Heart right ventricle (tissue), 16 donors: ENCODE measurements around the gene ALOX5. TPM values are rescaled to one million over a fixed set of nuclear protein-coding genes. Genes with fewer than 3 reads are reported as not detected.

ENCODE experiments used
- ATAC-seq, 8 donors: fragments of 200-7000 bp; cut with Tn5 transposase; one replicate each; pipeline ENCODE4 v1.9.1; 2020; ENCODE audit warnings: mild to moderate bottlenecking in 8 of 8, moderate library complexity in 8 of 8, moderate number of reproducible peaks in 1 of 8
- DNase-seq, 2 donors: peaks; one replicate each; pipeline ENCODE4 v3.0.0-alpha.2; 2020
- H3K27ac ChIP-seq, 10 donors: fragments of 200-600 bp; sonication (generic) in 2 of 10; one replicate each; pipeline versions ENCODE4 v1.5.0 to v1.8.0; 2020 to 2022; ENCODE audit warnings: mild to moderate bottlenecking in 3 of 10
- H3K27me3 ChIP-seq, 7 donors: fragments of 200-600 bp; one replicate each; pipeline ENCODE4 v1.8.0; 2021 to 2022; ENCODE audit warnings: mild to moderate bottlenecking in 2 of 7
- H3K36me3 ChIP-seq, 9 donors: fragments of 200-600 bp; sonication (generic) in 1 of 9; one replicate each; pipeline versions ENCODE4 v1.5.0 to v1.8.0; 2020 to 2022; ENCODE audit warnings: mild to moderate bottlenecking in 2 of 9
- H3K4me1 ChIP-seq, 9 donors: fragments of 200-600 bp; sonication (generic) in 1 of 9; one replicate each; pipeline versions ENCODE4 v1.5.0 to v1.8.0; 2020 to 2022; ENCODE audit warnings: mild to moderate bottlenecking in 4 of 9
- H3K4me3 ChIP-seq, 10 donors: fragments of 200-600 bp; sonication (generic) in 2 of 10; one replicate each; pipeline versions ENCODE4 v1.5.0 to v1.8.0; 2020 to 2022; ENCODE audit warnings: mild to moderate bottlenecking in 7 of 10, moderate library complexity in 2 of 10
- H3K9me3 ChIP-seq, 11 donors: fragments of 200-600 bp in 10 of 11; sonication (generic) in 2 of 11; one replicate each; pipeline versions ENCODE4 v1.5.0 to v1.8.0; 2013 to 2022; ENCODE audit warnings: mild to moderate bottlenecking in 2 of 11, control low read depth in 1 of 11, moderate library complexity in 1 of 11
- CTCF ChIP-seq, 9 donors: fragments of 200-600 bp; sonication (generic) in 2 of 9; IDR thresholded peaks; one replicate each; pipeline versions ENCODE4 v1.5.0 to v1.8.0; 2021 to 2022; ENCODE audit warnings: antibody characterized with exemption in 9 of 9, mild to moderate bottlenecking in 5 of 9, moderate library complexity in 1 of 9
- WGBS, 2 donors: extraction: QIAGEN DNeasy Blood & Tissue Kit; methylation state at CpG; one replicate each; pipeline ENCODE4 v1.1.7; 2013; ENCODE audit warnings: inconsistent platforms in 1 of 2; 5-methylcytosine and 5-hydroxymethylcytosine counted together
- intact Hi-C, 10 donors: fragments of 100-400 bp; cut with DNase I; formaldehyde crosslinking; loops; one replicate each; pipeline versions ENCODE4 v1.11.1 to v1.14.2; 2022
- polyA plus RNA-seq, 2 donors: library from polyadenylated mRNA; stranded (reverse); fragments of 200-250 nt; gene quantifications; one replicate each; pipeline ENCODE4 v1.2.3, GENCODE V29; 2013
- total RNA-seq, 10 donors: library from RNA; stranded (reverse); fragmentation: NEBNext Ultra II Directional in 3 of 10; extraction: Animal tissue kit (Norgen Biotek cat#: 25700) in 3 of 10; gene quantifications; one replicate each; pipeline versions ENCODE4 v1.2.1 to v1.2.4, GENCODE V29; 2021 to 2023
- donor health status: Arrhythmogenic right ventricular cardiomyopathy.
- donor health status: ischemic (EF 13 %, LVEDD 7.1; RV severe dilation, severe dysfunction).
- donor health status: healthy with polysubstance abuse.
- donor health status: DM: no; HTN: yes; CAD: no.
- donor health status: DM: no; HTN: no; CAD: no.
- donor health status: ischemic (EF 25% LVEDD 6.9; RV normal size, moderate dysfunction).
- donor health status: ischemic (EF 25% LVEDD 5.7; RV mildly dilated, moderate dysfunction).
- donor health status: healthy.
- donor health status: DM: yes; HTN: yes; CAD: no.
- donor health status: Ischemic cardiomyopathy.
- donor health status: ischemic (EF 35%, LVEDD 5.7; RV mildly dilated, moderate dysfunction).
- donor health status: nonischemic (EF 11% LVEDD 7.7; RV severe dilation, severe dysfunction).
- donor health status: DM: yes; HTN: yes; CAD: no.
- donor health status: PGD.
- donor health status: ischemic (EF 29% LVEDD 5.4; RV normal size, mild dysfunction).
- donor health status: nonischemic (EF 23%, LVEDD 6.1; RV moderate dilation, normal function).

The ALOX5 gene
- total and polyA plus RNA-seq, 12 donors: 1.8 to 21.8 (median 4.4) TPM

DNA sequence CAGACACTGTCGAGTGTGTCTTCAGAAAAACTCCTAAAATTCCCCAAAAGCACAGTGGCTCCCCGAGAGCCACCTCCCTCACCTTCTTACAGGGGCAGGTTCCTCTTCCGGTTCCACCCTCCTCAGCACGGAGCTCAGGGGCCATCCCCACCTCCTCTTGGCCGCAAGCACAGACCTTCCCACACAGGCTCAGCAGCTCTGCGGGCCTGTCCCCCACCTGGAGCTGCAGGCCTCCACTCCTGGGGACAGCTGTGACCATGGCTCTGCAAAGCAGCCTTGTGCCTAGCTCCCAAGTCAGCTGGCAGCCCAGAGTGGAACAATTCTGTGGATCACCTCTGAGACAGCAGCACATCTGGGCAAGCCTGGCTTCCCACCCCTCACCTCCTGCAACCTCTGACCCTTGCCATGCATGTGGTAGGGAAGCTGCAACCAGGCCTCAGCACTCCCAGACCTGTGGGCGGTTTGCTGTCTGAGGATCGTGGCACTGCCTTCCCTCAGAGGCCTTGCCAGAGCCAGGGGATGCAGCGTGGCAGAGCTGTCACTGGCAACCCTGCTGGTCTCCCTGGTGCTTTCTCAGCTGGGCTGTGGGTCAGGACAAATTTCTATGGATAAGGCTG, 79.7 kb downstream of the ALOX5 start:
- Histone ChIP-seq H3K4me1 (peaks cover 11 to 32% (median 24%) of the 10 kb centered on the region in 9 donors), H3K27me3 (no peaks in the 10 kb centered on the region), H3K36me3 (peaks cover 0 to 34% (median 12%) of the 10 kb centered on the region in 9 donors), H3K4me3 (no peak overlapping the region), H3K27ac (peak overlapping the region in 7 of 10 donors; percentile 18 to 67 (median 43)), H3K9me3 (no peaks in the 10 kb centered on the region)
- no peak for DNase-seq
- whole genome bisulfite sequencing, 2 donors: 76 to 81% methylated on average over 9 of the region's 9 CpGs
- no peak for TF ChIP-seq CTCF (IDR thresholded peaks at IDR 0.05)
- intact Hi-C loops: loop anchor here in 1 of 10 donors (10.0 kb wide), 1 partner anchor 199 kb away; no protein-coding TSS in a partner anchor
- peak in 3 of 8 donors; percentile 20 to 66 (median 48) for ATAC-seq

GRCh38 chr10:45454262-45454661, 80.2 kb downstream of the ALOX5 start:
- no peak for TF ChIP-seq CTCF (IDR thresholded peaks at IDR 0.05)
- no peaks in the 10 kb centered on the region for H3K27me3 ChIP-seq
- no peak overlapping the region for H3K4me3 ChIP-seq
- intact Hi-C loops: loop anchor here in 1 of 10 donors (10.0 kb wide), 1 partner anchor 199 kb away; no protein-coding TSS in a partner anchor
- DNase-seq: no peak
- ATAC-seq: peak in 5 of 8 donors; percentile 13 to 58 (median 47)
- peaks cover 11 to 32% (median 24%) of the 10 kb centered on the region in 9 donors for H3K4me1 ChIP-seq
- 35 to 36% methylated on average over 9 of the region's 9 CpGs for WGBS, 2 donors
- H3K27ac ChIP-seq: no peak overlapping the region
- H3K9me3 ChIP-seq: no peaks in the 10 kb centered on the region
- H3K36me3 ChIP-seq: peaks cover 0 to 39% (median 12%) of the 10 kb centered on the region in 9 donors

DNA sequence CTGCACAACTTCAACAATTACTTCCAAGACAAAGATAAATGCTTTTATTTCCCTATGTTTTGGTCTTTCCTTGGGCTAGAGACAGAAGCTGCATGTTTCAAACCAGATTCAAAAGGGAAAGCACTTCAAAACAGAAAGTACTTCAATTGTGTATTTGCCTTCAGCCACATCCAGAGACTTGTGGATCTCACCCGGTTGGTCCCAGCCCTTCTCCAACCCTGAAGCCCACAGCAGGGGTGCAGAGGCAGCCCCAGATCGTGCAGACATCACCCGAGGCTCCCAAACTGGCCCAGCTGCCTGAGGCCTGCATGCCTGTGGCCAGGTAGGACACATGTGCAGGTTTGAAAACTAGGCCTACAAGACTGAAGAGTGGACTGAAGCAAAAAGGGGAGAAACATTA, 80.8 kb downstream of the ALOX5 start:
- Histone ChIP-seq H3K27ac (peak overlapping the region in 1 of 10 donors; percentile 13), H3K36me3 (peaks cover 0 to 45% (median 12%) of the 10 kb centered on the region in 9 donors), H3K9me3 (no peaks in the 10 kb centered on the region), H3K4me1 (peaks cover 11 to 37% (median 24%) of the 10 kb centered on the region in 9 donors), H3K4me3 (no peak overlapping the region), H3K27me3 (no peaks in the 10 kb centered on the region)
- 75 to 81% methylated on average over 3 of the region's 3 CpGs for WGBS, 2 donors
- no peak for TF ChIP-seq CTCF (IDR thresholded peaks at IDR 0.05)
- ATAC-seq: no peak
- intact Hi-C loops: loop anchor here in 1 of 10 donors (10.0 kb wide), 1 partner anchor 200 kb away; no protein-coding TSS in a partner anchor
- DNase-seq: no peak

DNA sequence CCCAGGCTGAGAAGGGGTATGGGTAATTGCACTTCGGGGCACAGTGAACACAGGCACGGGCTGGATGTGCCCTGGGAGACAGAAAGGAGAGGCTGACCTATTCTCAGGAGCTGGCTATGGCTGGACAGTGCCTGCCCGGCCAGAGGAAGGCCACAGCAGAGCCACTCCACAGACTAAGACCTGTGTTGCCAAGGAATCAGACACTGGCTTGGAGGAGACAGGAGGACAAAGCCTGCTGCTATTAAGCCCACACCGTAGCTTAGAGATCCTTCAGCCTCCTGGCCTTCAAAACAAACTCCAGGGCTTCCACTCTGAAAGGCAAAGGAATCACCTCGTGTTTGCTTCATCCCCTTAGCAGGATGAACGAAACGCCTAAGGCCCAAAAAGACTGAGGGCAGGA, 82.2 kb downstream of the ALOX5 start:
- no peaks in the 10 kb centered on the region for H3K9me3 ChIP-seq
- no peak for ATAC-seq
- H3K36me3 ChIP-seq: peaks cover 0 to 58% (median 19%) of the 10 kb centered on the region in 9 donors
- no peak for TF ChIP-seq CTCF (IDR thresholded peaks at IDR 0.05)
- no peak overlapping the region for H3K27ac ChIP-seq
- H3K4me3 ChIP-seq: no peak overlapping the region
- WGBS, 2 donors: 91 to 94% methylated on average over 7 of the region's 7 CpGs
- H3K27me3 ChIP-seq: no peaks in the 10 kb centered on the region
- DNase-seq: no peak
- intact Hi-C loops: loop anchor here in 1 of 10 donors (10.0 kb wide), 1 partner anchor 201 kb away; no protein-coding TSS in a partner anchor
- peaks cover 11 to 48% (median 24%) of the 10 kb centered on the region in 9 donors for H3K4me1 ChIP-seq
